Parathyroid adenoma (tissue), 2 donors: ENCODE data around the gene AJM1.
"Not testable (repeated sequence)": the region's sequence is repeated elsewhere in the genome, so short reads cannot be mapped to it uniquely, and the experiment has no call there.

Experiments used
- H2AFZ ChIP-seq: fragments of 300-600 bp; sonication (generic); one replicate; pipeline ENCODE4 v1.7.0; 2017; ENCODE audit warnings: antibody characterized with exemption, mild to moderate bottlenecking
- H3K27ac ChIP-seq: fragments of 300-600 bp; sonication (generic); one replicate; pipeline ENCODE4 v1.7.0; 2017
- H3K27me3 ChIP-seq: fragments of 300-600 bp; sonication (generic); one replicate; pipeline ENCODE4 v1.7.0; 2017; ENCODE audit warnings: low read length; ENCODE audit not compliant: control insufficient read depth, insufficient read depth
- H3K36me3 ChIP-seq: fragments of 300-600 bp; sonication (generic); one replicate; pipeline ENCODE4 v1.7.0; 2017; ENCODE audit warnings: low read length; ENCODE audit not compliant: control insufficient read depth, insufficient read depth
- H3K4me1 ChIP-seq: fragments of 300-600 bp; sonication (generic); one replicate; pipeline ENCODE4 v1.7.0; 2017; ENCODE audit warnings: control low read depth
- H3K4me2 ChIP-seq: fragments of 300-600 bp; sonication (generic); one replicate; pipeline ENCODE4 v1.7.0; 2017; ENCODE audit warnings: low read length
- H3K4me3 ChIP-seq: fragments of 300-600 bp; sonication (generic); one replicate; pipeline ENCODE4 v1.7.0; 2017; ENCODE audit warnings: low read depth, low read length
- H3K79me2 ChIP-seq: fragments of 300-600 bp; sonication (generic); one replicate; pipeline ENCODE4 v1.7.0; 2017; ENCODE audit warnings: control low read depth
- H3K9ac ChIP-seq: fragments of 300-600 bp; sonication (generic); one replicate; pipeline ENCODE4 v1.7.0; 2017; ENCODE audit warnings: mild to moderate bottlenecking
- H3K9me3 ChIP-seq: fragments of 300-600 bp; sonication (generic); one replicate; pipeline ENCODE4 v1.7.0; 2017; ENCODE audit warnings: low read length; ENCODE audit not compliant: control insufficient read depth
- TF ChIP-seq, protein P1 (sequence below): fragments of 300-600 bp; sonication (generic); IDR thresholded peaks from one replicate; pipeline ENCODE4 v1.7.0; 2017; ENCODE audit warnings: antibody characterized with exemption, mild to moderate bottlenecking
- donor health status: primary hyperparathyroidism.

AJM1 gene

DNA sequence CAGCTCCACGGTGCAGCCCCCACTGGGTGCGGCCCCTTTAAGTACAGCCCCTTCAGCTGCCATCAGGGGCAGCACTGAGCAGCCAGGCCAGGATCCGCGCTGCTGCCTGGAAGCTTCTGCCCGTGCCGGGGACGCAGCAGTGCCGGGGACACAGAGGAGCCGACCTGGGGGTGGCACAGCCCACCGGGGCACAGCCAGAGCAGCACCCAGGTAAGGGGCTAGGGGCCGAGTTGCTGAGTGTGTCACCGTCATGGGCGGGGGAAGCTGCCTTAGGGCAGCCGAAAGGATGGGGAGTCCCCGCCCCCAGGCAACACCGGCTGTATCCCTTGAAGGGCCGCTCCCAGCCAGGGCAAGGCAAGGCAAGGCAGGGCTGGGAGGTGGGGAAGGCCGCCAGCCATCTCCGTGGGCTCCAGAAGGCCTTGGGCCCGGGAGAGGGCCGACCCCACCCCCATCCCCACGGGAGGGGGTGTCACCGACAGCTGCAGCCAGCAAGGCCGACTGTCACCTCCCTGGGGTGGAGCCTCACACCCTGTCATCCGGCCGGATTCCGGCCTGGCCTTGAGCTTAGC is at the start of gene AJM1:
AJM1 (plus strand) TSS at position 99 of the 569 bp plus-strand sequence. CDS start 1,937 bp downstream, outside the sequence.
- peak within 1 kb of the TSS; percentile 74 for H3K4me2 ChIP-seq
- H2AFZ ChIP-seq = peak within 1 kb of the TSS; percentile 68
- not testable (repeated sequence) for H3K79me2 ChIP-seq, H3K36me3 ChIP-seq, H3K27me3 ChIP-seq, H3K9me3 ChIP-seq, H3K9ac ChIP-seq, H3K4me1 ChIP-seq
- H3K4me3 ChIP-seq = peak within 1 kb of the TSS; percentile 56
- peak within 1 kb of the TSS; percentile 32 for H3K27ac ChIP-seq
- TF ChIP-seq, protein P1, sequence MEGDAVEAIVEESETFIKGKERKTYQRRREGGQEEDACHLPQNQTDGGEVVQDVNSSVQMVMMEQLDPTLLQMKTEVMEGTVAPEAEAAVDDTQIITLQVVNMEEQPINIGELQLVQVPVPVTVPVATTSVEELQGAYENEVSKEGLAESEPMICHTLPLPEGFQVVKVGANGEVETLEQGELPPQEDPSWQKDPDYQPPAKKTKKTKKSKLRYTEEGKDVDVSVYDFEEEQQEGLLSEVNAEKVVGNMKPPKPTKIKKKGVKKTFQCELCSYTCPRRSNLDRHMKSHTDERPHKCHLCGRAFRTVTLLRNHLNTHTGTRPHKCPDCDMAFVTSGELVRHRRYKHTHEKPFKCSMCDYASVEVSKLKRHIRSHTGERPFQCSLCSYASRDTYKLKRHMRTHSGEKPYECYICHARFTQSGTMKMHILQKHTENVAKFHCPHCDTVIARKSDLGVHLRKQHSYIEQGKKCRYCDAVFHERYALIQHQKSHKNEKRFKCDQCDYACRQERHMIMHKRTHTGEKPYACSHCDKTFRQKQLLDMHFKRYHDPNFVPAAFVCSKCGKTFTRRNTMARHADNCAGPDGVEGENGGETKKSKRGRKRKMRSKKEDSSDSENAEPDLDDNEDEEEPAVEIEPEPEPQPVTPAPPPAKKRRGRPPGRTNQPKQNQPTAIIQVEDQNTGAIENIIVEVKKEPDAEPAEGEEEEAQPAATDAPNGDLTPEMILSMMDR = peak; percentile 79

DNA sequence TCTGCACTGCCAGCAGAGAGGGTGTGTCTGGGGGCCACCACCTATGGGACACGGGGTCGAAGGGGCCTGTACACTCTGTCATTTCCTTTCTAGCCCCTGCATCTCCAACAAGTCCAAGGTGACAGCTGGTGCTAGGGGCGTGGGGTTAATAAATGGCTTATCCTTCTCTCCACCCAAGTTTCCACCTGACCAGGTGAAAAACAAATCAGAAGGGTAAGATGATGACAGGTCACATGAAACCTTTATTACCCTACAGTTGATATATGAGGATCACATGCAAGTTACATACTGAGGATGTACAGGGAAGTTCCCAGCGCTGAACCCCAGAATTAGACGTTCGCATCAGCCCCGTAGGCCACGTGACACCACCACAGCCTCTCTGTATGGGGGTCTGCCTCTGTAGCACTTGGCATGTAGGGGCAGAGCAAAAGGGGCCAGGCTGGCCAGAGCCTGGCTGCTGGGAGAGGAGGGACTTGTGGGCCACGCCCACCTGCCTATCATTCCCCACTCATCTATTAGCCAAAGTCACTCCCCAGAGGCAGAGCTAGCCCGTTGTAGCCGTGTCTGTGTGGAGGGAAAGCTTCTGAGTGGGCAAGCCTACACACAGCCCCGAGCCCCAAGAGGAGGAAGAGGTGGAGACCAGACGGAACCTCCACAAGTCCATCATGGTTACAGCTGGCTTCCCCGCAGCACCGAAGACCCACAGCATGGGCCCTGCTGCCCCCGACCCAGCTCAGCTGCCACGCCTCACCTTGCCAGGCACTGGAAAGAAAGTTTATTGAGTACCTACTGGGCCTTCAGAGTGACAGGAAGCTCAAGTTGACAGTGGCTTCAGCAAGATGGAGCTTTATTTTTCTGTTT is 49.0 kb upstream of the AJM1 start:
- Histone ChIP-seq H3K4me2 (no peak overlapping the region), H3K79me2 (no peaks in the 10 kb centered on the region), H3K9me3 (no peaks in the 10 kb centered on the region), H3K4me3 (no peak overlapping the region), H2AFZ (no peak overlapping the region), H3K4me1 (peaks cover 7% of the 10 kb centered on the region), H3K27me3 (no peaks in the 10 kb centered on the region), H3K9ac (no peak overlapping the region), H3K36me3 (no peaks in the 10 kb centered on the region), H3K27ac (no peak overlapping the region)
- TF ChIP-seq, protein P1 = no peak

DNA sequence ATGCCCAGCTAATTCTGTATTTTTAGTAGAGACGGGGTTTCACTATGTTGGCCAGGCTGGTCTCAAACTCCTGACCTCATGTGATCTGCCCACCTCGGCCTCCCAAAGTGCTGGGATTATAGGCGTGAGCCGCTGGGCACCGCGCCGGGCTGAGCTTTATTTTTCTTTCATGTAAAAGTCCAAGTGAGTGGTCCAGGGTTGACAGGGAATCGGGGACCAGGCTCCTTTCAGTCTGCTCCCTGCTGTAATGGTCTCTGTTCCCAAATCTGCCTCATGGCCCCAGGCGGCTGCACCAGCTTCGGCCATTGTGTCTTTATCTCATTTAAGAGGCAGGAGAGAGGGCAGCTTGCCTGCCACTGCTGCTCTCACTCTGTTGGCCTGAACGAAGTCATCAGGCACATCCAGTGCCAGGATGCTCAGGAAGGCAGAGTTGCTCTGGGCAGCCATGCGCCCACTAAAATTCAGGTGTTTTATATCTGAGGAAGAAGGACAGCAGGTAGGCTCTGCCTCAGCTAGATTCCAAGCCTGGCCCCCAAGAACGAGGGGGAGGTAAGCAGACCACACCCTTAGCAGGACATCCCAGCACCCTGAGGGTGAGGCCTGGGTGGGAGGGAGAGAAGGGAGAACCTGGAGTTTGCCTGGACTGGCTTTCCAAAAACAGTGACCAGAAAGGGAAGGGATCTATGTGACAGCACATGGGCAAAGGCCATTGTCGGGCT is 47.8 kb upstream of the AJM1 start:
- TF ChIP-seq, protein P1 = no peak
- Histone ChIP-seq H3K4me2 (no peak overlapping the region), H3K36me3 (no peaks in the 10 kb centered on the region), H3K27me3 (no peaks in the 10 kb centered on the region), H2AFZ (no peak overlapping the region), H3K4me1 (peaks cover 7% of the 10 kb centered on the region), H3K9ac (no peak overlapping the region), H3K9me3 (no peaks in the 10 kb centered on the region), H3K79me2 (no peaks in the 10 kb centered on the region), H3K4me3 (no peak overlapping the region), H3K27ac (no peak overlapping the region)

DNA sequence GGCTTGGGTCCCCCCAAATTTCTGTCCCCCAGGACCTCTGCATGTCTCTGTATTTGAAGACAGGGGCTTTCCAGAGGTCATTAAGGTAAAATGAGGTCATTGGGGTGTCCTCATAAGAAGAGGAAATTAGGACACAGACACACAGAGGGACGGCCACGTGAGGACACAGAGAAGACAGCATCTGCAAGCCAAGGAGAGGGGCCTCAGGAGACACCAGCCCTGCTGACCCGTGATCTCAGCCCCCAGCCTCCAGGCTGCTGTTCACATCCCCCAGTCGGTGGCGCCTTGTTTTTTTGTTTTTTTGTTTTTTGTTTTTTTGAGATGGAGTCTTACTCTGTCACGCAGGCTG is 47.3 kb upstream of the AJM1 start:
- no peaks in the 10 kb centered on the region for H3K79me2 ChIP-seq
- TF ChIP-seq, protein P1 = no peak
- no peak overlapping the region for H3K4me2 ChIP-seq
- peaks cover 7% of the 10 kb centered on the region for H3K4me1 ChIP-seq
- no peaks in the 10 kb centered on the region for H3K36me3 ChIP-seq
- H3K9me3 ChIP-seq = no peaks in the 10 kb centered on the region
- H3K27ac ChIP-seq = no peak overlapping the region
- no peaks in the 10 kb centered on the region for H3K27me3 ChIP-seq
- no peak overlapping the region for H2AFZ ChIP-seq
- no peak overlapping the region for H3K9ac ChIP-seq
- no peak overlapping the region for H3K4me3 ChIP-seq
